ENCODE results near the gene AZIN2. TPM values are rescaled to one million over a fixed set of nuclear protein-coding genes. Genes with fewer than 3 reads are reported as not detected.

The AZIN2 gene
- total and polyA plus RNA-seq, 10 of the 15 experiments (the other 5 are each of a cell fraction or from before 2014, with no cell fraction given) = 0.02 to 0.85 (median 0.23) TPM

- TF ChIP-seq USF2 (IDR thresholded peaks at IDR 0.05; ENCODE audit: borderline replicate concordance, low read depth, low read length) (no peak), CEBPZ (IDR thresholded peaks at IDR 0.05; ENCODE audit: low read depth, low read length) (no peak), GATAD2B (conservative IDR thresholded peaks at IDR 0.05; ENCODE audit: low read depth) (no peak), SMAD1 (IDR thresholded peaks at IDR 0.05; ENCODE audit: low read depth, partially characterized antibody) (no peak), PAX5 (IDR thresholded peaks at IDR 0.05; ENCODE audit: borderline replicate concordance, low read depth, low read length) (no peak), LARP7 (IDR thresholded peaks at IDR 0.05) (no peak)
These were observed 67.7 kb downstream of the AZIN2 start (continued) for GRCh38 chr1:33148615-33149014.

GRCh38 chr1:33149453-33150190 is 68.7 kb downstream of the AZIN2 start:
- intact Hi-C loops (cut with micrococcal nuclease; ENCODE audit: unreplicated experiment) (no loop called here), in situ Hi-C loops (cut with MboI) (no loop called here)
- RAD21 ChIA-PET (ENCODE audit: unreplicated experiment) = interaction anchor here (1.3 kb wide), 1 partner anchor 22 kb away, joined by 3 read pairs; no protein-coding TSS in a partner anchor
- 76% methylated on average over 7 of the region's 7 CpGs for WGBS (ENCODE audit: insufficient coverage, insufficient replicate concordance, low lambda C conversion rate, missing lambda C conversion rate)
- H3K9ac ChIP-seq (ENCODE audit: control insufficient read depth, insufficient read depth, low read length) = no peak overlapping the region
- no peaks in the 10 kb centered on the region for H3K4me1 ChIP-seq (ENCODE audit: control insufficient read depth, insufficient read depth, low read length)
- CTCF ChIA-PET = interaction anchor here (0.6 kb wide), 1 partner anchor 1876 kb away, joined by 3 read pairs; no protein-coding TSS in a partner anchor
- POLR2A ChIA-PET = no interaction called here
- no peaks in the 10 kb centered on the region for H3K9me3 ChIP-seq (replicated peaks; ENCODE audit: control insufficient read depth, insufficient read depth, low read length)
- FAIRE-seq = no peak
- no peaks in the 10 kb centered on the region for H3K27me3 ChIP-seq (replicated peaks in 1 of 2; ENCODE audit: control insufficient read depth in 2 of 2, insufficient read depth in 2 of 2, low read length in 1 of 2)
- ATAC-seq = no peak
- no TSS peak for BruUV-seq (replicated peaks)
- no peak overlapping the region for H2AFZ ChIP-seq (ENCODE audit: control insufficient read depth, low read depth, low read length)
- TF ChIP-seq DPF2 (IDR thresholded peaks at IDR 0.05) = no peak
- TF ChIP-seq FOS (IDR thresholded peaks at IDR 0.05; ENCODE audit: borderline replicate concordance, extremely low read depth, insufficient read length) = no peak
- no peak for TF ChIP-seq MEF2B (IDR thresholded peaks at IDR 0.05; ENCODE audit: partially characterized antibody, poor library complexity, severe bottlenecking)
- no peak for TF ChIP-seq HDAC2 (IDR thresholded peaks at IDR 0.05)
- TF ChIP-seq MTA3 (IDR thresholded peaks at IDR 0.05; ENCODE audit: borderline replicate concordance, low read length) = no peak
- no peak for TF ChIP-seq SMAD5 (IDR thresholded peaks at IDR 0.05; ENCODE audit: low read depth)
- no peaks in the 10 kb centered on the region for H4K20me1 ChIP-seq (ENCODE audit: control insufficient read depth, insufficient read depth)
- SMC1A ChIA-PET (ENCODE audit: uncharacterized antibody, unreplicated experiment) = no interaction called here
- H3K4me2 ChIP-seq (ENCODE audit: control insufficient read depth, insufficient read depth) = no peak overlapping the region
- H3K27ac ChIP-seq (ENCODE audit: control insufficient read depth, insufficient read depth) = no peak overlapping the region
- no peaks in the 10 kb centered on the region; a peak in 1 of 4 replicates for H3K36me3 ChIP-seq (ENCODE audit: control insufficient read depth in 2 of 2, insufficient read depth in 2 of 2, low read length in 1 of 2)
- DNase-seq (ENCODE audit: low read depth, low spot score) = no peak
- no peaks in the 10 kb centered on the region for H3K79me2 ChIP-seq (ENCODE audit: control insufficient read depth, insufficient read depth, low read length)
- H3K4me3 ChIP-seq = no peak overlapping the region
